Effector memory CD4-positive, alpha-beta T cell (primary cell): ENCODE results near the gene ABCG1.

Experiments used
- DNase-seq, 3 donors: peaks; one replicate each; pipeline ENCODE4 v3.0.0-alpha.2; 2020
- H3K27ac ChIP-seq: 2 replicates; pipeline ENCODE4 v1.7.0; 2013; ENCODE audit warnings: mild to moderate bottlenecking, low read length, moderate library complexity; ENCODE audit not compliant: insufficient read depth, poor library complexity, severe bottlenecking
- H3K27me3 ChIP-seq: replicated peaks from 2 replicates; pipeline ENCODE4 v1.7.0; 2013; ENCODE audit warnings: mild to moderate bottlenecking, low read length; ENCODE audit not compliant: insufficient read depth, control insufficient read depth, poor library complexity, severe bottlenecking
- H3K36me3 ChIP-seq: 2 replicates; pipeline ENCODE4 v1.7.0; 2013; ENCODE audit warnings: mild to moderate bottlenecking, low read length, moderate library complexity; ENCODE audit not compliant: control insufficient read depth, insufficient read depth
- H3K4me1 ChIP-seq: 2 replicates; pipeline ENCODE4 v1.7.0; 2013; ENCODE audit warnings: low read length, mild to moderate bottlenecking; ENCODE audit not compliant: control insufficient read depth, insufficient read depth, poor library complexity, severe bottlenecking
- H3K4me3 ChIP-seq: 2 replicates; pipeline ENCODE4 v1.7.0; 2013; ENCODE audit warnings: low read length, low read depth, mild to moderate bottlenecking; ENCODE audit not compliant: insufficient read depth, poor library complexity, severe bottlenecking
- H3K9me3 ChIP-seq: 2 replicates; pipeline ENCODE4 v1.7.0; 2013; ENCODE audit warnings: mild to moderate bottlenecking, low read length, moderate library complexity; ENCODE audit not compliant: control insufficient read depth

The ABCG1 gene

DNA sequence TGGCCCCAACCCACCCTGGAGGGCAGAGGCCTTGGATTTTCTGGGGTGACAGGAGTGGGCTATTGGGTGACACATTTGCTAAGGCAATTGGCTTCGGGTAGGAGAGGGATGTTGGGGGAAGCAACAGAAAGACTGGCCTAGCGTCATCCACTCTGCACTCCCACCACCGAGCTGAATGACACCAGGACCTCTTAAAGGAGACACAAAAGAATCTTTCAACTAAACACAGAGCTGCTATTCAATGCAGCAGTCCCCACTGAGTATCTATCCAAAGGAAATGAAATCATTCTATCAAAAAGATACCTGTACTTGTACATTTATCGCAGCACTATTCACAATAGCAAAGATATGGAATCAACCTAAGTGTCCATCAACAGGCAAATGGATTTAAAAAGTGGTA lies 125.7 kb downstream of the ABCG1 start:
- H3K4me3 ChIP-seq = no peak overlapping the region
- H3K27ac ChIP-seq = no peak overlapping the region
- no peaks in the 10 kb centered on the region for H3K4me1 ChIP-seq
- no peaks in the 10 kb centered on the region for H3K36me3 ChIP-seq
- no peaks in the 10 kb centered on the region for H3K27me3 ChIP-seq
- H3K9me3 ChIP-seq = no peaks in the 10 kb centered on the region
- no peak for DNase-seq

DNA sequence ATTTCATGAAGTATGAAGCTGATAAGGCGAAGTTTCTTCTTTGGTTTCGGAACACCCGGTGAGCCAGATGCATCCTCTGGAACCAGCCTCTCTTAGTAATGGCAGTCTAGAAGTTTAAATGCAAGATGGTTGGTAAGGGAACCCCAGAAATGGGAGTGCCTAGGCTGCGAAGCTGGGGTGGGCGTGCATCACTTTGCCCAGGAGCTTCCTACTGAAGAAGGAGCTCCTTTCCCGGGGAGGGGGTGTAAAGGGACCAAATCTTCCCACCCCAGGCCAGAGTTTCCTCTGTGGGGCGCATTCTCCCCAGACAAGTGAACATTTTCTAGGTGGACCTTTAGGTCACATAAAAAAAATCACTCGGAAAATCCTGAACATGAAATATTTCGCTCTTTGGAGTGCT lies 127.5 kb downstream of the ABCG1 start:
- H3K9me3 ChIP-seq = no peaks in the 10 kb centered on the region
- no peaks in the 10 kb centered on the region for H3K36me3 ChIP-seq
- no peak for DNase-seq
- H3K4me3 ChIP-seq = no peak overlapping the region
- no peaks in the 10 kb centered on the region for H3K27me3 ChIP-seq
- no peak overlapping the region for H3K27ac ChIP-seq
- H3K4me1 ChIP-seq = no peaks in the 10 kb centered on the region
